ACHN (cell line): ENCODE results near the gene FCGR3B.
"Not testable (repeated sequence)": the region's sequence is repeated elsewhere in the genome, so short reads cannot be mapped to it uniquely, and the experiment has no call there.

Source experiments
- DNase-seq: peaks from one replicate; pipeline ENCODE4 v3.0.0-alpha.2; 2015
- in situ Hi-C: cut with HindIII; loops from 2 replicates; pipeline ENCODE4 v1.10.0; 2017; ENCODE audit warnings: low sequenced_read_pairs, low pct_ligation_motif_present, low pct_unique_long_range_greater_than_20kb

FCGR3B gene

GRCh38 chr1:161631076-161631475, at the start of gene FCGR3B:
FCGR3B (minus strand) TSS chr1:161631176; CDS start chr1:161631094, 82 bp downstream.
- in situ Hi-C loops = no loop called here
- no peak for DNase-seq

- no peak for DNase-seq
- in situ Hi-C loops = no loop called here
These were observed 47.5 kb upstream of the FCGR3B start for GRCh38 chr1:161678500-161678899.

- in situ Hi-C loops = no loop called here
- no peak for DNase-seq
These were observed 46.1 kb upstream of the FCGR3B start for GRCh38 chr1:161676958-161677689.

GRCh38 chr1:161676441-161676840, 45.5 kb upstream of the FCGR3B start:
- in situ Hi-C loops = no loop called here
- DNase-seq = no peak

- DNase-seq, in situ Hi-C loops: not testable (repeated sequence)
These were observed 43.9 kb upstream of the FCGR3B start for GRCh38 chr1:161674908-161675307.

GRCh38 chr1:161674447-161674846, 43.5 kb upstream of the FCGR3B start:
- DNase-seq, in situ Hi-C loops: not testable (repeated sequence)

- DNase-seq, in situ Hi-C loops: not testable (repeated sequence)
These were observed 42.5 kb upstream of the FCGR3B start for GRCh38 chr1:161673437-161673836.

GRCh38 chr1:161671045-161672020, 40.4 kb upstream of the FCGR3B start:
- in situ Hi-C loops = not testable (repeated sequence)

GRCh38 chr1:161664689-161665088, 33.7 kb upstream of the FCGR3B start:
- in situ Hi-C loops = not testable (repeated sequence)

More at GRCh38 chr1:161671045-161672020, 40.4 kb upstream of the FCGR3B start:
- not testable (repeated sequence) for DNase-seq

GRCh38 chr1:161663569-161663968, 32.6 kb upstream of the FCGR3B start:
- DNase-seq, in situ Hi-C loops: not testable (repeated sequence)

More at GRCh38 chr1:161664689-161665088, 33.7 kb upstream of the FCGR3B start:
- not testable (repeated sequence) for DNase-seq

- DNase-seq, in situ Hi-C loops: not testable (repeated sequence)
These were observed 31.8 kb upstream of the FCGR3B start, which contains the start of gene FCGR2B for GRCh38 chr1:161662684-161663339. FCGR2B (plus strand) TSS chr1:161663143; CDS start chr1:161663242, 99 bp downstream.

- DNase-seq, in situ Hi-C loops: not testable (repeated sequence)
These were observed 30.8 kb upstream of the FCGR3B start for GRCh38 chr1:161661660-161662311.

- DNase-seq, in situ Hi-C loops: not testable (repeated sequence)
These were observed 27.5 kb upstream of the FCGR3B start for GRCh38 chr1:161658524-161658923.

- DNase-seq, in situ Hi-C loops: not testable (repeated sequence)
These were observed 23.0 kb upstream of the FCGR3B start for GRCh38 chr1:161653971-161654370.

- DNase-seq, in situ Hi-C loops: not testable (repeated sequence)
These were observed 22.6 kb upstream of the FCGR3B start for GRCh38 chr1:161653541-161653940.

GRCh38 chr1:161647507-161648360, 16.8 kb upstream of the FCGR3B start:
- in situ Hi-C loops = not testable (repeated sequence)
- peak; percentile 44 for DNase-seq

GRCh38 chr1:161644855-161645254, 13.9 kb upstream of the FCGR3B start:
- in situ Hi-C loops, DNase-seq: not testable (repeated sequence)
